Astrocyte of the spinal cord (primary cell): ENCODE measurements around the gene OR56A4.

Experiments used
- DNase-seq: peaks from one replicate; pipeline ENCODE4 v3.0.0; 2011; ENCODE audit warnings: low read depth, low spot score
- H3K4me3 ChIP-seq: 2 replicates; pipeline ENCODE4 v1.5.1; 2011; ENCODE audit warnings: low read depth, mild to moderate bottlenecking, low read length, moderate library complexity
- in situ Hi-C: cut with HindIII; loops from 2 replicates; pipeline ENCODE4 v1.10.0; 2017; ENCODE audit warnings: low sequenced_read_pairs
- TF ChIP-seq, protein P1 (sequence below): IDR thresholded peaks from 2 replicates; pipeline ENCODE4 v1.5.1; 2012; ENCODE audit warnings: low read depth, mild to moderate bottlenecking, low read length, inconsistent platforms

The OR56A4 gene, protein sequence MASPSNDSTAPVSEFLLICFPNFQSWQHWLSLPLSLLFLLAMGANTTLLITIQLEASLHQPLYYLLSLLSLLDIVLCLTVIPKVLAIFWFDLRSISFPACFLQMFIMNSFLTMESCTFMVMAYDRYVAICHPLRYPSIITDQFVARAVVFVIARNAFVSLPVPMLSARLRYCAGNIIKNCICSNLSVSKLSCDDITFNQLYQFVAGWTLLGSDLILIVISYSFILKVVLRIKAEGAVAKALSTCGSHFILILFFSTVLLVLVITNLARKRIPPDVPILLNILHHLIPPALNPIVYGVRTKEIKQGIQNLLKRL

DNA sequence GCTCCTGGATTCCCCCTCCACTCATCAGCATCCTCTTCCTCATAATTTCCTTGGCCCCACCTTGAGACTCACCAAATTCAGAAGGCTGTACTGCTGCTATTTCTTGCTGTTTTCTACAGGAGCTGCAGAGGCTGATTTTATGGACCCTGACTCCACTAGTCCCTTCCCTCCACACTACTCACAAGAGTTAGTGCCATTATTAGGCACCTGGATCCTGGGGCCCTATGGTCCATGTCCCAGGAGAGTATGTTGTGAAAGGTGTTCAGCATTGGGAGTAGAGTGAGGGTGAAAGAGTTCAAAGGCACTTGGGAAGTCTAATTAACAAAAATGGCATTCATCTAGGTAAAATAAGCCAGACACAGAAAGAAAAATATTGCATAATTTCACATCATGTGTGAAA, at the start of gene OR56A4:
Gene OR56A4, minus strand, starts transcription at position 101 of the 400 bp plus-strand sequence. CDS start 3,954 bp downstream, outside the sequence.
- no peak for DNase-seq
- in situ Hi-C loops: no loop called here
- H3K4me3 ChIP-seq: no peak within 1 kb of the TSS
- TF ChIP-seq, protein P1, sequence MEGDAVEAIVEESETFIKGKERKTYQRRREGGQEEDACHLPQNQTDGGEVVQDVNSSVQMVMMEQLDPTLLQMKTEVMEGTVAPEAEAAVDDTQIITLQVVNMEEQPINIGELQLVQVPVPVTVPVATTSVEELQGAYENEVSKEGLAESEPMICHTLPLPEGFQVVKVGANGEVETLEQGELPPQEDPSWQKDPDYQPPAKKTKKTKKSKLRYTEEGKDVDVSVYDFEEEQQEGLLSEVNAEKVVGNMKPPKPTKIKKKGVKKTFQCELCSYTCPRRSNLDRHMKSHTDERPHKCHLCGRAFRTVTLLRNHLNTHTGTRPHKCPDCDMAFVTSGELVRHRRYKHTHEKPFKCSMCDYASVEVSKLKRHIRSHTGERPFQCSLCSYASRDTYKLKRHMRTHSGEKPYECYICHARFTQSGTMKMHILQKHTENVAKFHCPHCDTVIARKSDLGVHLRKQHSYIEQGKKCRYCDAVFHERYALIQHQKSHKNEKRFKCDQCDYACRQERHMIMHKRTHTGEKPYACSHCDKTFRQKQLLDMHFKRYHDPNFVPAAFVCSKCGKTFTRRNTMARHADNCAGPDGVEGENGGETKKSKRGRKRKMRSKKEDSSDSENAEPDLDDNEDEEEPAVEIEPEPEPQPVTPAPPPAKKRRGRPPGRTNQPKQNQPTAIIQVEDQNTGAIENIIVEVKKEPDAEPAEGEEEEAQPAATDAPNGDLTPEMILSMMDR: no peak

DNA sequence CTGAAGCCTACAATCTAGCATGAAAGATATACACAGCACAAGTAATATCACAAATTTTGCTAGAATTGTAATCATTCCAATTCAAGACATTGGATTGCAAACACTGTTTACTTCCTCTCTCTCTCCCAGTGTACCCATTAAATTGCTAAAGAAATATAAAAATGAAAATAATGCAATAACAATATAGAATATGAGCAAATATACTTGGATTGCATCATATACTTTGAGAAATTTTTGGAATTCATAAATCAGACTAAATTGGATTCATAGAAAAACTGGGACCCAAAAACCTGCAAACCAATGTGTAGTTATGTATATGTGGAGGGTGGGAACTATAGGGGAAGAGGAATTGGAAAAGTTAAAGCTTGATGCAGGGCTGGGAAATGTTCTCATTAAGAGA, 48.8 kb upstream of the OR56A4 start:
- in situ Hi-C loops: no loop called here
- H3K4me3 ChIP-seq: no peak overlapping the region
- TF ChIP-seq, protein P1: no peak
- no peak for DNase-seq

DNA sequence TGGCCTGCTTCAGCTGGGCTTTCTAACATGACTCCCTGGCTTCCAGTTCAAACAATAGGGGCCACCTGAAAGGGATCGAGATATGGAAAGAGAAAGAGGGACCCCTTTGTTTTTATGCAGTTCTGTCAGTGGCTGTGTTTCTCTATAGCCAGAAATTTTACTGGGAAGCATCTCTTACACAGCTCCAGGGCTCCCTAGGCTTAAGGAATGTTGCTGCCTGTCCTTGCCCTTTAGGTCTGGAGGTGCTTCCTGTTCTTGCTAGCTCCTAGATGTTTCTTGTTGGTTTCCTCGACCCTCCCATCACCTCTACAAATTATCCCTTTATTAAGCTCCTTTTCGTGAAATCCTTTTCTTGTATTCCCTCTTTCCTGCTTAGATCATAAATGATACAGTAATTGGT, 45.6 kb upstream of the OR56A4 start:
- TF ChIP-seq, protein P1: no peak
- in situ Hi-C loops: no loop called here

GRCh38 chr11:6040874-6041273, 34.1 kb upstream of the OR56A4 start:
- TF ChIP-seq, protein P1: no peak
- in situ Hi-C loops: no loop called here
- H3K4me3 ChIP-seq: no peak overlapping the region
- no peak for DNase-seq

More for the DNA sequence above, 45.6 kb upstream of the OR56A4 start:
- no peak for DNase-seq
- H3K4me3 ChIP-seq: no peak overlapping the region

DNA sequence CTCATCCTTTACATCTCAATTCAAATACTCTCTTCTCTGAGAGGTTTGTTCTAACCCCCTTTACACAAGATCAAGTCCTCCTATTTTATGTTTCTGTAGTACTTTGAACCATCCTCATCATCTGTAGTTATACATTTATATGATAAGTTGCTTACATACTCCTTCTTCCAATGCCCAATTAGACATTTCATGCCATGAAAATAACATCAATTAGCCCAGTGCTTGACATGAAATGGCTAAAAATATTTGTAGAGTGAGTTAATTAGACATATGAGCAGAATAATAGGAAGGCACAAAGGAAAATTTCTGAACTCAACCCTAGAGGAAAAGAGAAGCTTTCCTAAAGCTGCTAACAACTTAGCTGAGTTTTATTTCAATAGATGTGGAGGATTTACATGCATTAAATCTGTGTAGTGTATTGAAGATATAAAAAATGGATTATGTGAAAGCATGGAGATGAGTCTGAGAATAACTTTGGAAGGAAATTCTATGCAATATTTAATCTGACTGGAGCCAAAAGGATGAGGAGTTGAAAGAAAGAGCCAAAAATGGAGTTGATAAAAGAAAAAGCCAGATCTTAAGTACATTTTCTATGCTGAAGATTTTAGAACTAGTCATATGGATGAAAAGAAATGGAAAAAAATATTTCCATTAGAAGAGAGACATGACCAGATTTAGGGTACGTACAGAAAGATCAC, 24.1 kb upstream of the OR56A4 start, which contains the start of gene OR56A1:
Gene OR56A1, minus strand, starts transcription at position 51 of the 698 bp plus-strand sequence. CDS start 3,066 bp downstream, outside the sequence.
- no peak within 1 kb of the TSS for H3K4me3 ChIP-seq
- in situ Hi-C loops: no loop called here
- TF ChIP-seq, protein P1: no peak
- no peak for DNase-seq

DNA sequence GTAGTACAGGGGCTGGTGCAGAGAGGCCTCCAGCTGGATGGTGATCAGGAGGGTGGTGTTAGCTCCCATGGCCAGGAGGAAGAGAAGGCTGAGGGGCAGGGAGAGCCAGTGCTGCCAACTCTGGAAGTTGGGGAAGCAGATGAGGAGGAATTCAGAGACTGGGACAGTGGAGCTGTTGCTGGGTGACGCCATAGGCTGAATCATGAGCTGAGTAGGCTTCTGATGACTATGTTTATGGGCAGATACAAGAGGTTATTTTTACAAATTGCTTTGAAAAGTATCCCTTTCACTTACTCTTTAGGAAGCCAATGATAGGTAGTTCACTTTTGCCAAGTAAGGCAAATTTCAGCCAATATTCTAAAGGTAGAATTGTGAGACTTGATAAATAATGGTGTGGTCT, 20.8 kb upstream of the OR56A4 start:
- H3K4me3 ChIP-seq: no peak overlapping the region
- DNase-seq: no peak
- TF ChIP-seq, protein P1: no peak
- in situ Hi-C loops: no loop called here
